ENCODE results near the gene MICU1.

GRCh38 chr10:72392571-72392970 lies 233.3 kb downstream of the MICU1 start:
- TF ChIP-seq FOS (IDR thresholded peaks at IDR 0.05; ENCODE audit: borderline replicate concordance, extremely low read depth, insufficient read length) (no peak), SUZ12 (IDR thresholded peaks at IDR 0.05; ENCODE audit: unreplicated experiment) (no peak), CBX3 (IDR thresholded peaks at IDR 0.05; ENCODE audit: borderline replicate concordance, low read depth) (no peak)

Measured in GM12878 (cell line).